PC-3 (cell line): Measurements from ENCODE around the gene ATF7IP. TPM values are rescaled to one million over a fixed set of nuclear protein-coding genes. Genes with fewer than 3 reads are reported as not detected.
A peak's percentile ranks its signal among the peaks of the same experiment; 100 is the strongest.
"Not testable (repeated sequence)": the region's sequence is repeated elsewhere in the genome, so short reads cannot be mapped to it uniquely, and the experiment has no call there.

ENCODE experiments used
- ATAC-seq: fragments of 200-7000 bp; cut with Tn5 transposase; 2 replicates; pipeline ENCODE4 v1.9.1; 2020; ENCODE audit warnings: mild to moderate bottlenecking, moderate library complexity
- BruUV-seq: library from RNA; stranded (reverse); fragments of 400-500 nt; replicated peaks from 2 replicates; lab custom pipeline; 2021; lab: Mats Ljungman, UMichigan
- CTCF ChIA-PET: fragments of 300-600 bp; sonication (Branson Sonifier 250); formaldehyde crosslinking; loops from one replicate; lab custom pipeline; 2022; ENCODE audit warnings: antibody characterized with exemption; lab: Charles Lee
- POLR2A ChIA-PET: fragments of 300-600 bp; sonication (Branson Sonifier 250); formaldehyde crosslinking; loops from one replicate; lab custom pipeline; 2022; ENCODE audit warnings: antibody characterized with exemption; ENCODE audit not compliant: unreplicated experiment; lab: Charles Lee
- DNase-seq: peaks from one replicate; pipeline ENCODE4 v3.0.0-alpha.2; 2015
- H2AFZ ChIP-seq: fragments of 300-600 bp; sonication (generic); 2 replicates; pipeline ENCODE4 v1.6.0; 2016; ENCODE audit warnings: antibody characterized with exemption, low read length
- H3F3A ChIP-seq: fragments of 300-600 bp; sonication (generic); one replicate; pipeline ENCODE4 v1.6.0; 2017; ENCODE audit warnings: antibody characterized with exemption, low read length, control low read depth, mild to moderate bottlenecking; ENCODE audit not compliant: unreplicated experiment
- H3K27ac ChIP-seq: fragments of 300-600 bp; sonication (generic); 2 replicates; pipeline ENCODE4 v1.5.1; 2016; ENCODE audit warnings: mild to moderate bottlenecking, low read length
- H3K27me3 ChIP-seq: fragments of 300-600 bp; sonication (generic); 2 replicates; pipeline ENCODE4 v1.6.1; 2016; ENCODE audit warnings: low read length, mixed read lengths
- H3K36me3 ChIP-seq: fragments of 300-600 bp; sonication (generic); 2 replicates; pipeline ENCODE4 v1.6.1; 2016; ENCODE audit warnings: low read depth, mixed run types, low read length, mixed read lengths
- H3K4me1 ChIP-seq: fragments of 300-600 bp; sonication (generic); 2 replicates; pipeline ENCODE4 v1.5.1; 2016; ENCODE audit warnings: low read length; ENCODE audit not compliant: insufficient read depth
- H3K4me2 ChIP-seq: fragments of 300-600 bp; sonication (generic); 2 replicates; pipeline ENCODE4 v1.6.0; 2016; ENCODE audit warnings: low read length
- H3K4me3 ChIP-seq: fragments of 300-600 bp; sonication (generic); 2 replicates; pipeline ENCODE4 v1.5.1; 2016; ENCODE audit warnings: mild to moderate bottlenecking, low read length, mixed read lengths
- H3K79me2 ChIP-seq: fragments of 300-600 bp; sonication (generic); 2 replicates; pipeline ENCODE4 v1.6.1; 2017; ENCODE audit warnings: low read length, mixed read lengths
- H3K9ac ChIP-seq: fragments of 300-600 bp; sonication (generic); 2 replicates; pipeline ENCODE4 v1.6.0; 2016; ENCODE audit warnings: mild to moderate bottlenecking, low read length
- H3K9me2 ChIP-seq: fragments of 300-600 bp; sonication (generic); replicated peaks from 2 replicates; pipeline ENCODE4 v1.6.1; 2016; ENCODE audit warnings: mixed run types, low read length, mixed read lengths
- H3K9me3 ChIP-seq: fragments of 300-600 bp; sonication (generic); 2 replicates; pipeline ENCODE4 v1.6.1; 2016; ENCODE audit warnings: low read length, mixed read lengths
- H4K20me1 ChIP-seq: fragments of 300-600 bp; sonication (generic); 2 replicates; pipeline ENCODE4 v1.6.1; 2016; ENCODE audit warnings: low read length, mixed read lengths
- EZH2 ChIP-seq: fragments of 300-600 bp; sonication (generic); IDR thresholded peaks from one replicate; pipeline ENCODE4 v1.6.1; 2017; ENCODE audit warnings: antibody characterized with exemption, mild to moderate bottlenecking, low read length; ENCODE audit not compliant: unreplicated experiment
- EZH2phosphoT487 ChIP-seq: fragments of 300-600 bp; sonication (generic); IDR thresholded peaks from 2 replicates; pipeline ENCODE4 v1.6.1; 2018; ENCODE audit warnings: mild to moderate bottlenecking, antibody characterized with exemption, low read length, borderline replicate concordance
- intact Hi-C: fragments of 100-400 bp; cut with micrococcal nuclease; formaldehyde crosslinking; loops from 2 replicates; pipeline ENCODE4 v1.9.0; 2023
- total RNA-seq: library from RNA; depleted of rRNA; stranded (reverse); fragments of >200 nt; gene quantifications from 2 replicates; pipeline ENCODE4 v1.2.3, GENCODE V29; 2014
- TF ChIP-seq, protein P1 (sequence below): fragments of 300-600 bp; sonication (generic); conservative IDR thresholded peaks from 2 replicates; pipeline ENCODE4 v1.5.1; 2017; ENCODE audit warnings: antibody characterized with exemption, low read depth, mild to moderate bottlenecking, low read length

ATF7IP gene
- total RNA-seq, 1 experiment from 2014 or later: 12.5 TPM

GRCh38 chr12:14402697-14403096 is 37.2 kb downstream of the ATF7IP start:
- DNase-seq (no peak), ATAC-seq (no peak)
- BruUV-seq: no TSS peak
- Histone ChIP-seq H3K27ac (no peak overlapping the region), H3K9me2 (no peaks in the 10 kb centered on the region), H3K4me3 (no peak overlapping the region), H3K36me3 (no peaks in the 10 kb centered on the region), H3K9me3 (no peaks in the 10 kb centered on the region), H3K27me3 (no peaks in the 10 kb centered on the region), H4K20me1 (peaks cover 7% of the 10 kb centered on the region; the same call in 1 of the 2 replicates), H3F3A (no peaks in the 10 kb centered on the region), H2AFZ (no peak overlapping the region), H3K4me1 (peaks cover 20% of the 10 kb centered on the region), H3K9ac (no peak overlapping the region), H3K4me2 (no peak overlapping the region), H3K79me2 (peaks cover 100% of the 10 kb centered on the region)
- CTCF ChIA-PET: no interaction called here
- POLR2A ChIA-PET: interaction anchor here (0.6 kb wide), 1 partner anchor 30 kb away, joined by 3 read pairs; no protein-coding TSS in a partner anchor
- intact Hi-C loops: no loop called here
- TF ChIP-seq EZH2phosphoT487 (no peak), EZH2 (no peak)
- TF ChIP-seq, protein P1, sequence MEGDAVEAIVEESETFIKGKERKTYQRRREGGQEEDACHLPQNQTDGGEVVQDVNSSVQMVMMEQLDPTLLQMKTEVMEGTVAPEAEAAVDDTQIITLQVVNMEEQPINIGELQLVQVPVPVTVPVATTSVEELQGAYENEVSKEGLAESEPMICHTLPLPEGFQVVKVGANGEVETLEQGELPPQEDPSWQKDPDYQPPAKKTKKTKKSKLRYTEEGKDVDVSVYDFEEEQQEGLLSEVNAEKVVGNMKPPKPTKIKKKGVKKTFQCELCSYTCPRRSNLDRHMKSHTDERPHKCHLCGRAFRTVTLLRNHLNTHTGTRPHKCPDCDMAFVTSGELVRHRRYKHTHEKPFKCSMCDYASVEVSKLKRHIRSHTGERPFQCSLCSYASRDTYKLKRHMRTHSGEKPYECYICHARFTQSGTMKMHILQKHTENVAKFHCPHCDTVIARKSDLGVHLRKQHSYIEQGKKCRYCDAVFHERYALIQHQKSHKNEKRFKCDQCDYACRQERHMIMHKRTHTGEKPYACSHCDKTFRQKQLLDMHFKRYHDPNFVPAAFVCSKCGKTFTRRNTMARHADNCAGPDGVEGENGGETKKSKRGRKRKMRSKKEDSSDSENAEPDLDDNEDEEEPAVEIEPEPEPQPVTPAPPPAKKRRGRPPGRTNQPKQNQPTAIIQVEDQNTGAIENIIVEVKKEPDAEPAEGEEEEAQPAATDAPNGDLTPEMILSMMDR: no peak

- H3K36me3 ChIP-seq: no peaks in the 10 kb centered on the region
- no TSS peak for BruUV-seq
- TF ChIP-seq, protein P1: no peak
- TF ChIP-seq EZH2: no peak
- no peak for TF ChIP-seq EZH2phosphoT487
- peaks cover 100% of the 10 kb centered on the region for H3K79me2 ChIP-seq
- H3K9me2 ChIP-seq: no peaks in the 10 kb centered on the region
- CTCF ChIA-PET: no interaction called here
- no peak overlapping the region for H3K4me2 ChIP-seq
- no peak overlapping the region for H2AFZ ChIP-seq
- ATAC-seq (no peak), DNase-seq (no peak)
- no peaks in the 10 kb centered on the region for H3F3A ChIP-seq
- no peaks in the 10 kb centered on the region for H3K27me3 ChIP-seq
- H3K9ac ChIP-seq: no peak overlapping the region
- POLR2A ChIA-PET: no interaction called here
- intact Hi-C loops: no loop called here
- no peak overlapping the region for H3K4me3 ChIP-seq
- H4K20me1 ChIP-seq: peaks cover 7% of the 10 kb centered on the region; the same call in 1 of the 2 replicates
- peaks cover 20% of the 10 kb centered on the region for H3K4me1 ChIP-seq
- no peak overlapping the region for H3K27ac ChIP-seq
- no peaks in the 10 kb centered on the region for H3K9me3 ChIP-seq
These were observed 37.8 kb downstream of the ATF7IP start for GRCh38 chr12:14403293-14403692.

DNA sequence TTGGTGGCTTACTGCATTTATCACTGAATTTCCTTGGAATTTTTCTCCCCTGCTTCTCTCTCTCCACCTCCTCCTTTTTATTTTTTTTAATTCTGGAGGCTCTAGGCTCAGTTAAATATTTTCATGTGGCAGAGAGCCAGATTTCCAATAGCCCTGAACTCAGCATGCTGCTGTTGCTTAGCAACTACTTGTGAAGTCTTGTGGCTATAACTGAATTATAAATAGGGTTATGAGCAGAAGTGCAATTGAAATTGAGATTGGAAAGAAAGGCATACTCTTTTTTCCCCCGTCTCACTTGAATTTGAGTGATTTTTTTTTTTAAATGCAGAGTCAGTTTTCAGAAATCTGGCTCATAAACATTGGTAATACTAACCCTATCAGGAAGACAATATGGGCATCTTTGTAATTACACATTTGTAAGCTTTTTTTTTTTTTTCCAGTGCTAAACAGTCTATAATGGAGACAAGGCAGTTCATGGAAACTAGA is 38.3 kb downstream of the ATF7IP start:
- POLR2A ChIA-PET: no interaction called here
- Histone ChIP-seq H3K4me3 (no peak overlapping the region), H3K9me3 (no peaks in the 10 kb centered on the region), H3K36me3 (no peaks in the 10 kb centered on the region), H3K27me3 (no peaks in the 10 kb centered on the region), H3K79me2 (peaks cover 100% of the 10 kb centered on the region), H3K4me1 (peaks cover 20% of the 10 kb centered on the region), H3F3A (no peaks in the 10 kb centered on the region), H2AFZ (no peak overlapping the region), H3K9me2 (no peaks in the 10 kb centered on the region), H3K27ac (no peak overlapping the region), H3K9ac (no peak overlapping the region), H4K20me1 (peaks cover 7% of the 10 kb centered on the region; the same call in 1 of the 2 replicates), H3K4me2 (no peak overlapping the region)
- ATAC-seq (no peak), DNase-seq (peak; percentile 29)
- CTCF ChIA-PET: no interaction called here
- BruUV-seq: no TSS peak
- intact Hi-C loops: no loop called here
- TF ChIP-seq, protein P1: no peak
- TF ChIP-seq EZH2 (no peak), EZH2phosphoT487 (no peak)

- H3K27me3 ChIP-seq, H3K36me3 ChIP-seq, ATAC-seq, H3F3A ChIP-seq, H3K9me3 ChIP-seq, H2AFZ ChIP-seq, H3K4me2 ChIP-seq, H3K9me2 ChIP-seq, POLR2A ChIA-PET, H4K20me1 ChIP-seq, H3K27ac ChIP-seq, intact Hi-C loops, H3K9ac ChIP-seq, BruUV-seq, DNase-seq, H3K4me3 ChIP-seq, CTCF ChIA-PET: not testable (repeated sequence)
- Histone ChIP-seq H3K4me1 (peaks cover 11% of the 10 kb centered on the region), H3K79me2 (peaks cover 100% of the 10 kb centered on the region)
These were observed 39.9 kb downstream of the ATF7IP start for GRCh38 chr12:14405407-14405806.
